IMR-90 (cell line): ENCODE data around the gene FOXP1. TPM values are rescaled to one million over a fixed set of nuclear protein-coding genes. Genes with fewer than 3 reads are reported as not detected.

Experiments used
- ATAC-seq: fragments of 200-7000 bp; cut with Tn5 transposase; 2 replicates; pipeline ENCODE4 v1.9.1; 2020; ENCODE audit warnings: low read depth, mild to moderate bottlenecking, moderate library complexity
- BruUV-seq: library from RNA; stranded (reverse); fragments of 400-500 nt; replicated peaks from 2 replicates; lab custom pipeline; 2021; lab: Mats Ljungman, UMichigan
- CTCF ChIA-PET: fragments of 300-600 bp; formaldehyde crosslinking; extraction: SDS; loops from one replicate; lab custom pipeline; 2021; ENCODE audit warnings: antibody characterized with exemption; lab: Yijun Ruan, JAX
- POLR2A ChIA-PET: fragments of 300-600 bp; sonication (Branson Sonifier 250); formaldehyde crosslinking; loops from one replicate; lab custom pipeline; 2022; ENCODE audit warnings: antibody characterized with exemption; ENCODE audit not compliant: unreplicated experiment; lab: Charles Lee
- DNase-seq: peaks from one replicate; pipeline ENCODE4 v3.0.0; 2013
- H2AFZ ChIP-seq: replicated peaks from 2 replicates; pipeline ENCODE3; 2013; ENCODE audit warnings: low read length, mild to moderate bottlenecking; ENCODE audit not compliant: poor library complexity
- H2AK5ac ChIP-seq: 2 replicates; pipeline ENCODE4 v1.6.1; 2013; ENCODE audit warnings: low read depth, low read length, inconsistent platforms
- H2AK9ac ChIP-seq: replicated peaks from 2 replicates; pipeline ENCODE3; 2013; ENCODE audit warnings: mild to moderate bottlenecking, low read depth, low read length, moderate library complexity; ENCODE audit not compliant: poor library complexity
- H2BK120ac ChIP-seq: 2 replicates; pipeline ENCODE4 v1.6.1; 2013; ENCODE audit warnings: low read depth, low read length, inconsistent platforms
- H2BK15ac ChIP-seq: 3 replicates; pipeline ENCODE4 v1.6.1; 2013; ENCODE audit warnings: low read depth, low read length, inconsistent platforms
- H2BK20ac ChIP-seq: 2 replicates; pipeline ENCODE4 v1.6.1; 2013; ENCODE audit warnings: low read depth, mild to moderate bottlenecking, inconsistent platforms, low read length, moderate library complexity
- H2BK5ac ChIP-seq: 2 replicates; pipeline ENCODE4 v1.6.1; 2013; ENCODE audit warnings: mild to moderate bottlenecking, low read depth, low read length, inconsistent platforms; ENCODE audit not compliant: poor library complexity, severe bottlenecking
- H3K14ac ChIP-seq: replicated peaks from 2 replicates; pipeline ENCODE4 v1.6.1; 2013; ENCODE audit warnings: low read depth, low read length, inconsistent platforms
- H3K18ac ChIP-seq: 2 replicates; pipeline ENCODE4 v1.6.1; 2013; ENCODE audit warnings: low read depth, low read length, control low read depth
- H3K23ac ChIP-seq: 2 replicates; pipeline ENCODE4 v1.6.1; 2013; ENCODE audit warnings: low read depth, low read length, inconsistent platforms
- H3K27ac ChIP-seq: 2 replicates; pipeline ENCODE4 v1.5.1; 2013; ENCODE audit warnings: mild to moderate bottlenecking, control low read depth, low read length; ENCODE audit not compliant: insufficient read depth
- H3K27me3 ChIP-seq: 2 replicates; pipeline ENCODE4 v1.6.1; 2013; ENCODE audit warnings: low read length; ENCODE audit not compliant: control insufficient read depth, insufficient read depth
- H3K36me3 ChIP-seq: 2 replicates; pipeline ENCODE4 v1.6.1; 2013; ENCODE audit warnings: low read length, mixed read lengths; ENCODE audit not compliant: control insufficient read depth, insufficient read depth
- H3K4ac ChIP-seq: 2 replicates; pipeline ENCODE4 v1.6.1; 2013; ENCODE audit warnings: low read depth, low read length, inconsistent platforms
- H3K4me1 ChIP-seq: 2 replicates; pipeline ENCODE4 v1.6.1; 2013; ENCODE audit warnings: low read length, mixed read lengths; ENCODE audit not compliant: control insufficient read depth, insufficient read depth
- H3K4me2 ChIP-seq: 2 replicates; pipeline ENCODE4 v1.6.1; 2013; ENCODE audit warnings: low read depth, mild to moderate bottlenecking, control low read depth, low read length, moderate library complexity
- H3K4me3 ChIP-seq: 2 replicates; pipeline ENCODE4 v1.5.1; 2013; ENCODE audit warnings: low read depth, mild to moderate bottlenecking, control low read depth, low read length, moderate library complexity; ENCODE audit not compliant: insufficient read depth
- H3K56ac ChIP-seq: 2 replicates; pipeline ENCODE4 v1.6.1; 2013; ENCODE audit warnings: low read length, inconsistent platforms; ENCODE audit not compliant: insufficient read depth; ENCODE audit errors: extremely low read depth
- H3K79me1 ChIP-seq, 2 experiments: 2 replicates each; pipeline ENCODE4 v1.6.1; 2013; ENCODE audit warnings: low read length in 2 of 2, inconsistent platforms in 1 of 2, low read depth in 1 of 2
- H3K9ac ChIP-seq: 2 replicates; pipeline ENCODE4 v1.6.1; 2013; ENCODE audit warnings: low read depth, low read length, control low read depth
- H3K9me1 ChIP-seq: 2 replicates; pipeline ENCODE4 v1.6.1; 2013; ENCODE audit warnings: low read length, inconsistent platforms; ENCODE audit not compliant: insufficient read depth
- H3K9me3 ChIP-seq: 2 replicates; pipeline ENCODE4 v1.6.1; 2013; ENCODE audit warnings: low read length; ENCODE audit not compliant: control insufficient read depth, insufficient read depth
- H4K20me1 ChIP-seq: 2 replicates; pipeline ENCODE4 v1.6.1; 2013; ENCODE audit warnings: low read length, inconsistent platforms; ENCODE audit not compliant: insufficient read depth
- H4K5ac ChIP-seq: 2 replicates; pipeline ENCODE4 v1.6.1; 2013; ENCODE audit warnings: mild to moderate bottlenecking, low read depth, low read length, control low read depth
- H4K8ac ChIP-seq, 2 experiments: 2 replicates each; pipeline ENCODE4 v1.6.1; 2013; ENCODE audit warnings: low read depth in 2 of 2, low read length in 2 of 2, control low read depth in 1 of 2, inconsistent platforms in 1 of 2
- H4K91ac ChIP-seq: 2 replicates; pipeline ENCODE4 v1.6.1; 2013; ENCODE audit warnings: low read depth, low read length, inconsistent platforms; ENCODE audit not compliant: insufficient read depth
- CEBPB ChIP-seq: IDR thresholded peaks from 2 replicates; pipeline ENCODE4 v1.6.1; 2012; ENCODE audit warnings: low read depth, low read length, improper control_type of control experiment
- FOS ChIP-seq: fragments of 150-350 bp; IDR thresholded peaks from 2 replicates; pipeline ENCODE4 v1.6.1; 2016; ENCODE audit warnings: low read depth, low read length
- MAFK ChIP-seq: IDR thresholded peaks from 2 replicates; pipeline ENCODE4 v1.6.1; 2012; ENCODE audit warnings: low read depth, low read length, improper control_type of control experiment
- MAZ ChIP-seq: IDR thresholded peaks from 2 replicates; pipeline ENCODE4 v1.6.1; 2012; ENCODE audit warnings: low read depth, mild to moderate bottlenecking, low read length, improper control_type of control experiment, moderate library complexity, borderline replicate concordance
- NFE2L2 ChIP-seq: fragments of 150-350 bp; IDR thresholded peaks from 2 replicates; pipeline ENCODE4 v1.6.1; 2016; ENCODE audit warnings: low read depth, mild to moderate bottlenecking, low read length
- RCOR1 ChIP-seq: IDR thresholded peaks from 2 replicates; pipeline ENCODE4 v1.6.1; 2012; ENCODE audit warnings: mild to moderate bottlenecking, low read length, improper control_type of control experiment; ENCODE audit not compliant: insufficient replicate concordance
- RFX5 ChIP-seq: IDR thresholded peaks from 2 replicates; pipeline ENCODE4 v1.8.0; 2012; ENCODE audit warnings: low read depth, mild to moderate bottlenecking, low read length, moderate library complexity
- SMC3 ChIP-seq: fragments of 150-350 bp; IDR thresholded peaks from 2 replicates; pipeline ENCODE4 v1.6.1; 2016; ENCODE audit warnings: low read depth, mild to moderate bottlenecking, antibody characterized with exemption, low read length, moderate library complexity
- WGBS, 2 experiments: methylation state at CpG; one replicate each; pipeline versions ENCODE4 v1.1.5 to v1.1.7; 2013; ENCODE audit warnings: missing lambda C conversion rate in 2 of 2; ENCODE audit not compliant: insufficient read length in 1 of 2; ENCODE audit errors: extremely low coverage in 2 of 2; 5-methylcytosine and 5-hydroxymethylcytosine counted together
- dilution Hi-C: fragments of 300-500 bp; cut with HindIII; formaldehyde crosslinking; loops from one replicate; pipeline ENCODE4 v1.14.3; 2018; ENCODE audit warnings: low sequenced_read_pairs; ENCODE audit not compliant: unreplicated experiment
- in situ Hi-C: fragments of 300-500 bp; cut with MboI; formaldehyde crosslinking; loops from 3 replicates; pipeline ENCODE4 v1.14.3; 2019; ENCODE audit warnings: low sequenced_read_pairs, inconsistent platforms, mixed read lengths
- intact Hi-C: fragments of 100-400 bp; cut with micrococcal nuclease; formaldehyde crosslinking; loops from 2 replicates; pipeline ENCODE4 v1.10.0; 2022
- polyA plus RNA-seq, 3 experiments: library from polyadenylated mRNA; depleted of rRNA; stranded (reverse); fragments of >200 nt; gene quantifications; 2 replicates each; pipeline ENCODE4 v1.2.3, GENCODE V29; 2012; ENCODE audit warnings: low replicate concordance in 1 of 3
- total RNA-seq: library from RNA; depleted of rRNA; stranded (reverse); fragments of >200 nt; gene quantifications from 2 replicates; pipeline ENCODE4 v1.2.3, GENCODE V29; 2012
- TF ChIP-seq, protein P1 (sequence below): conservative IDR thresholded peaks from 2 replicates; pipeline ENCODE4 v1.5.1; 2012; ENCODE audit warnings: mild to moderate bottlenecking, low read depth, low read length, improper control_type of control experiment
- TF ChIP-seq, protein P2 (sequence below): fragments of 150-350 bp; IDR thresholded peaks from 2 replicates; pipeline ENCODE4 v1.6.1; 2017; ENCODE audit warnings: mild to moderate bottlenecking, antibody characterized with exemption, low read length, low read depth
- TF ChIP-seq, protein P3 (sequence below): fragments of 150-350 bp; IDR thresholded peaks from 2 replicates; pipeline ENCODE4 v1.6.1; 2016; ENCODE audit warnings: low read depth, mild to moderate bottlenecking, low read length, moderate library complexity, borderline replicate concordance

The FOXP1 gene
- total and polyA plus RNA-seq, 2 of the 4 experiments (the other 2 are of a cell fraction) = 37.0 to 132 TPM

DNA sequence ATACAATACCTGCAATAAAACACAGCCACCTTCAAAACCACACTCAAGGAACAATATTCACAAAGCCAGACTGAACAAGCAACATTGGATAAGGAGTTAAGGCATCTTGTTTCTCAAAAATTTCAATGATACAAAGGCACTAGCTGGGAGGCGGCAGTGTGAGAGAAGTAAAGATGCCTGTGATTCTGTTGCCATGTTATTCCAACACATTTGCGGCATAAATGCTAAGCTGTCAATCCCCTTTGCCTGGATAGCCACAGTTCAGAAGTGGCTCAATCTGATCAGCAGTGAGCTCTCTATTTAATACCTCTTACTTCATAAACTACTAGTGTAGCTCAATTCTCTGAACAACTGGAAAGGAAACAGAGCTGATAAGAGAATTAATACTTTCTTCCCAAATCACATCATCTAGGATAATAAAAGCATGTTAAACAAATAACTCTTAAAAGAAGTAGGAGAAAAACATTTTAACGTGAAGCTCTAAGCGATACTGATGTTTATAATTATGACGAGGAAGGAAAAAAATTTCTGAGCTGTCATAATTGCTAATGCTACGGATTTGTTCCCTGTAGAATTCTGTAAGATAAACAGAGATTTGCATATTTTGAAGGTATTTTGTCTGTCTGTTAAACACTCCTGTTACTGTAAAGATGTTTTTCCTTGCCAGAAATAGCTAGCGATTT lies 358.4 kb downstream of the FOXP1 start:
- peak overlapping the region; percentile 85; the same call in 1 of the 2 replicates for H2AK5ac ChIP-seq
- in situ Hi-C loops (no loop called here), intact Hi-C loops (loop anchor here (5.0 kb wide), 2 partner anchors 93 to 163 kb away; no protein-coding TSS in a partner anchor), dilution Hi-C loops (no loop called here)
- H4K5ac ChIP-seq = peak overlapping the region; percentile 83
- peak overlapping the region; percentile 99 for H3K27ac ChIP-seq
- peak overlapping the region; percentile 89 for H2BK120ac ChIP-seq
- H2AFZ ChIP-seq = no peak overlapping the region
- peak overlapping the region; percentile 87 for H4K91ac ChIP-seq
- peak overlapping the region; percentile 21; the same call in 1 of the 2 replicates for H3K4me3 ChIP-seq
- no peaks in the 10 kb centered on the region for H3K27me3 ChIP-seq
- peak overlapping the region; percentile 83 to 96 for H4K8ac ChIP-seq
- H3K36me3 ChIP-seq = 0 out of 2 replicates have a peak, but pooled peaks cover 1% of the 10 kb centered on the region
- H3K9me1 ChIP-seq = peaks cover 26% of the 10 kb centered on the region
- H4K20me1 ChIP-seq = no peaks in the 10 kb centered on the region
- H2AK9ac ChIP-seq = no peak overlapping the region
- H3K56ac ChIP-seq = peak overlapping the region; percentile 73
- peak overlapping the region; percentile 90 for H3K9ac ChIP-seq
- DNase-seq (peak; percentile 73), ATAC-seq (peak; percentile 69)
- H3K14ac ChIP-seq = peak overlapping the region; percentile 96
- H2BK15ac ChIP-seq = peak overlapping the region; percentile 83; the same call in 2 of the 3 replicates
- H3K79me1 ChIP-seq = peaks cover 30 to 45% of the 10 kb centered on the region in 2 experiments
- peak overlapping the region; percentile 76 for H2BK20ac ChIP-seq
- H3K23ac ChIP-seq = peak overlapping the region; percentile 94
- peak overlapping the region; percentile 96 for H2BK5ac ChIP-seq
- TF ChIP-seq FOS (no peak), MAZ (no peak), NFE2L2 (no peak), RFX5 (no peak), CEBPB (no peak), RCOR1 (no peak), MAFK (no peak), SMC3 (no peak)
- TF ChIP-seq, protein P1, sequence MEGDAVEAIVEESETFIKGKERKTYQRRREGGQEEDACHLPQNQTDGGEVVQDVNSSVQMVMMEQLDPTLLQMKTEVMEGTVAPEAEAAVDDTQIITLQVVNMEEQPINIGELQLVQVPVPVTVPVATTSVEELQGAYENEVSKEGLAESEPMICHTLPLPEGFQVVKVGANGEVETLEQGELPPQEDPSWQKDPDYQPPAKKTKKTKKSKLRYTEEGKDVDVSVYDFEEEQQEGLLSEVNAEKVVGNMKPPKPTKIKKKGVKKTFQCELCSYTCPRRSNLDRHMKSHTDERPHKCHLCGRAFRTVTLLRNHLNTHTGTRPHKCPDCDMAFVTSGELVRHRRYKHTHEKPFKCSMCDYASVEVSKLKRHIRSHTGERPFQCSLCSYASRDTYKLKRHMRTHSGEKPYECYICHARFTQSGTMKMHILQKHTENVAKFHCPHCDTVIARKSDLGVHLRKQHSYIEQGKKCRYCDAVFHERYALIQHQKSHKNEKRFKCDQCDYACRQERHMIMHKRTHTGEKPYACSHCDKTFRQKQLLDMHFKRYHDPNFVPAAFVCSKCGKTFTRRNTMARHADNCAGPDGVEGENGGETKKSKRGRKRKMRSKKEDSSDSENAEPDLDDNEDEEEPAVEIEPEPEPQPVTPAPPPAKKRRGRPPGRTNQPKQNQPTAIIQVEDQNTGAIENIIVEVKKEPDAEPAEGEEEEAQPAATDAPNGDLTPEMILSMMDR = no peak
- TF ChIP-seq, protein P2, sequence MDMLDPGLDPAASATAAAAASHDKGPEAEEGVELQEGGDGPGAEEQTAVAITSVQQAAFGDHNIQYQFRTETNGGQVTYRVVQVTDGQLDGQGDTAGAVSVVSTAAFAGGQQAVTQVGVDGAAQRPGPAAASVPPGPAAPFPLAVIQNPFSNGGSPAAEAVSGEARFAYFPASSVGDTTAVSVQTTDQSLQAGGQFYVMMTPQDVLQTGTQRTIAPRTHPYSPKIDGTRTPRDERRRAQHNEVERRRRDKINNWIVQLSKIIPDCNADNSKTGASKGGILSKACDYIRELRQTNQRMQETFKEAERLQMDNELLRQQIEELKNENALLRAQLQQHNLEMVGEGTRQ = no peak
- TF ChIP-seq, protein P3, sequence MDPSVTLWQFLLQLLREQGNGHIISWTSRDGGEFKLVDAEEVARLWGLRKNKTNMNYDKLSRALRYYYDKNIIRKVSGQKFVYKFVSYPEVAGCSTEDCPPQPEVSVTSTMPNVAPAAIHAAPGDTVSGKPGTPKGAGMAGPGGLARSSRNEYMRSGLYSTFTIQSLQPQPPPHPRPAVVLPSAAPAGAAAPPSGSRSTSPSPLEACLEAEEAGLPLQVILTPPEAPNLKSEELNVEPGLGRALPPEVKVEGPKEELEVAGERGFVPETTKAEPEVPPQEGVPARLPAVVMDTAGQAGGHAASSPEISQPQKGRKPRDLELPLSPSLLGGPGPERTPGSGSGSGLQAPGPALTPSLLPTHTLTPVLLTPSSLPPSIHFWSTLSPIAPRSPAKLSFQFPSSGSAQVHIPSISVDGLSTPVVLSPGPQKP = no peak
- H3K18ac ChIP-seq = peak overlapping the region; percentile 87
- WGBS, 2 experiments = no CpG with 5 or more reads among the region's 7 CpGs
- H3K9me3 ChIP-seq = no peaks in the 10 kb centered on the region
- H3K4me2 ChIP-seq = peak overlapping the region; percentile 80
- POLR2A ChIA-PET = no interaction called here
- no TSS peak for BruUV-seq
- peaks cover 22% of the 10 kb centered on the region for H3K4me1 ChIP-seq
- peak overlapping the region; percentile 97 for H3K4ac ChIP-seq
- CTCF ChIA-PET = interaction anchor here (1.3 kb wide), 1 partner anchor 14 kb away, joined by 3 read pairs; no protein-coding TSS in a partner anchor
